ENCODE results near the gene SEMA4B.

SEMA4B gene

GRCh38 chr15:90191344-90191687 lies 9.8 kb upstream of the SEMA4B start:
- no peak overlapping the region for H3K23ac ChIP-seq (ENCODE audit: low read length)
- H3K27me3 ChIP-seq (ENCODE audit: insufficient read depth, low read length, poor library complexity) = no peaks in the 10 kb centered on the region
- no peak overlapping the region for H2BK15ac ChIP-seq (replicated peaks; ENCODE audit: low read depth)
- H3K27ac ChIP-seq (ENCODE audit: low read depth, low read length) = no peak overlapping the region
- no peak overlapping the region for H2BK120ac ChIP-seq (ENCODE audit: low read depth, low read length)
- H3K79me1 ChIP-seq (ENCODE audit: low read length) = no peaks in the 10 kb centered on the region
- WGBS (ENCODE audit: extremely low coverage, insufficient coverage, low lambda C conversion rate) = no CpG with 5 or more reads among the region's 3 CpGs
- no peaks in the 10 kb centered on the region for H3K4me1 ChIP-seq (ENCODE audit: control insufficient read depth, low read depth, low read length)
- no peak overlapping the region for H3K4me3 ChIP-seq (ENCODE audit: low read length)
- no peak overlapping the region for H3K9ac ChIP-seq (ENCODE audit: low read length)
- H2AK5ac ChIP-seq (ENCODE audit: low read length) = no peak overlapping the region
- DNase-seq = no peak
- H3K18ac ChIP-seq (ENCODE audit: low read length) = no peak overlapping the region
- H3K4me2 ChIP-seq (ENCODE audit: low read length) = no peak overlapping the region
- H3K56ac ChIP-seq (ENCODE audit: low read length) = no peak overlapping the region
- no peak overlapping the region for H2BK5ac ChIP-seq (ENCODE audit: low read length)
- no peak overlapping the region for H3K4ac ChIP-seq (ENCODE audit: low read depth, low read length)
- no peaks in the 10 kb centered on the region for H3K79me2 ChIP-seq (ENCODE audit: control insufficient read depth, insufficient read depth, low read length)
- H3K36me3 ChIP-seq (ENCODE audit: control insufficient read depth, insufficient read depth, low read length) = no peaks in the 10 kb centered on the region
- no peak overlapping the region for H4K8ac ChIP-seq (ENCODE audit: low read depth, low read length)
- no peak overlapping the region for H4K5ac ChIP-seq (ENCODE audit: low read length)

GRCh38 chr15:90191794-90192509 lies 9.2 kb upstream of the SEMA4B start:
- no peaks in the 10 kb centered on the region for H3K79me1 ChIP-seq (ENCODE audit: low read length)
- H3K27ac ChIP-seq (ENCODE audit: low read depth, low read length) = no peak overlapping the region
- no peaks in the 10 kb centered on the region for H3K36me3 ChIP-seq (ENCODE audit: control insufficient read depth, insufficient read depth, low read length)
- no peak overlapping the region for H3K56ac ChIP-seq (ENCODE audit: low read length)
- no peak overlapping the region for H2BK5ac ChIP-seq (ENCODE audit: low read length)
- no peaks in the 10 kb centered on the region for H3K4me1 ChIP-seq (ENCODE audit: control insufficient read depth, low read depth, low read length)
- H3K4me2 ChIP-seq (ENCODE audit: low read length) = no peak overlapping the region
- H3K4ac ChIP-seq (ENCODE audit: low read depth, low read length) = no peak overlapping the region
- no peak overlapping the region for H4K8ac ChIP-seq (ENCODE audit: low read depth, low read length)
- H2BK120ac ChIP-seq (ENCODE audit: low read depth, low read length) = no peak overlapping the region
- WGBS (ENCODE audit: extremely low coverage, insufficient coverage, low lambda C conversion rate) = no CpG with 5 or more reads among the region's 7 CpGs
- no peak overlapping the region for H2AK5ac ChIP-seq (ENCODE audit: low read length)
- H4K5ac ChIP-seq (ENCODE audit: low read length) = no peak overlapping the region
- H3K27me3 ChIP-seq (ENCODE audit: insufficient read depth, low read length, poor library complexity) = no peaks in the 10 kb centered on the region
- DNase-seq = no peak
- H3K18ac ChIP-seq (ENCODE audit: low read length) = no peak overlapping the region
- no peak overlapping the region for H2BK15ac ChIP-seq (replicated peaks; ENCODE audit: low read depth)
- no peak overlapping the region for H3K23ac ChIP-seq (ENCODE audit: low read length)
- H3K79me2 ChIP-seq (ENCODE audit: control insufficient read depth, insufficient read depth, low read length) = no peaks in the 10 kb centered on the region
- H3K4me3 ChIP-seq (ENCODE audit: low read length) = no peak overlapping the region
- H3K9ac ChIP-seq (ENCODE audit: low read length) = no peak overlapping the region

- Histone ChIP-seq H3K4me2 (ENCODE audit: low read length) (no peak overlapping the region), H3K23ac (ENCODE audit: low read length) (no peak overlapping the region), H3K4ac (ENCODE audit: low read depth, low read length) (no peak overlapping the region), H2AK5ac (ENCODE audit: low read length) (no peak overlapping the region), H4K5ac (ENCODE audit: low read length) (no peak overlapping the region), H4K8ac (ENCODE audit: low read depth, low read length) (no peak overlapping the region), H2BK120ac (ENCODE audit: low read depth, low read length) (no peak overlapping the region), H3K27me3 (ENCODE audit: insufficient read depth, low read length, poor library complexity) (no peaks in the 10 kb centered on the region), H3K4me1 (ENCODE audit: control insufficient read depth, low read depth, low read length) (no peaks in the 10 kb centered on the region), H3K18ac (ENCODE audit: low read length) (no peak overlapping the region), H3K36me3 (ENCODE audit: control insufficient read depth, insufficient read depth, low read length) (no peaks in the 10 kb centered on the region), H3K79me2 (ENCODE audit: control insufficient read depth, insufficient read depth, low read length) (no peaks in the 10 kb centered on the region), H3K27ac (ENCODE audit: low read depth, low read length) (no peak overlapping the region), H3K9ac (ENCODE audit: low read length) (no peak overlapping the region), H3K56ac (ENCODE audit: low read length) (no peak overlapping the region), H2BK5ac (ENCODE audit: low read length) (no peak overlapping the region), H2BK15ac (replicated peaks; ENCODE audit: low read depth) (no peak overlapping the region), H3K79me1 (ENCODE audit: low read length) (no peaks in the 10 kb centered on the region), H3K4me3 (ENCODE audit: low read length) (no peak overlapping the region)
- WGBS (ENCODE audit: extremely low coverage, insufficient coverage, low lambda C conversion rate) = no CpG with 5 or more reads among the region's 16 CpGs
- no peak for DNase-seq
Measured at GRCh38 chr15:90192961-90193786, 8.0 kb upstream of the SEMA4B start.

- no peak overlapping the region for H2BK5ac ChIP-seq (ENCODE audit: low read length)
- H3K27ac ChIP-seq (ENCODE audit: low read depth, low read length) = no peak overlapping the region
- no peaks in the 10 kb centered on the region for H3K79me2 ChIP-seq (ENCODE audit: control insufficient read depth, insufficient read depth, low read length)
- DNase-seq = no peak
- no peaks in the 10 kb centered on the region for H3K79me1 ChIP-seq (ENCODE audit: low read length)
- no peaks in the 10 kb centered on the region for H3K27me3 ChIP-seq (ENCODE audit: insufficient read depth, low read length, poor library complexity)
- no peak overlapping the region for H3K56ac ChIP-seq (ENCODE audit: low read length)
- no peak overlapping the region for H4K8ac ChIP-seq (ENCODE audit: low read depth, low read length)
- no peak overlapping the region for H3K4me3 ChIP-seq (ENCODE audit: low read length)
- H2BK15ac ChIP-seq (replicated peaks; ENCODE audit: low read depth) = no peak overlapping the region
- H2BK120ac ChIP-seq (ENCODE audit: low read depth, low read length) = no peak overlapping the region
- no peak overlapping the region for H4K5ac ChIP-seq (ENCODE audit: low read length)
- no peak overlapping the region for H3K4me2 ChIP-seq (ENCODE audit: low read length)
- no peak overlapping the region for H3K23ac ChIP-seq (ENCODE audit: low read length)
- WGBS (ENCODE audit: extremely low coverage, insufficient coverage, low lambda C conversion rate) = no CpG with 5 or more reads among the region's 2 CpGs
- H3K9ac ChIP-seq (ENCODE audit: low read length) = no peak overlapping the region
- no peak overlapping the region for H2AK5ac ChIP-seq (ENCODE audit: low read length)
- H3K36me3 ChIP-seq (ENCODE audit: control insufficient read depth, insufficient read depth, low read length) = no peaks in the 10 kb centered on the region
- H3K18ac ChIP-seq (ENCODE audit: low read length) = no peak overlapping the region
- H3K4me1 ChIP-seq (ENCODE audit: control insufficient read depth, low read depth, low read length) = no peaks in the 10 kb centered on the region
- no peak overlapping the region for H3K4ac ChIP-seq (ENCODE audit: low read depth, low read length)
Measured at GRCh38 chr15:90194655-90195054, 6.5 kb upstream of the SEMA4B start.

GRCh38 chr15:90200534-90201129 lies 498 bp upstream of the SEMA4B start:
- H3K9ac ChIP-seq (ENCODE audit: low read length) = peak overlapping the region; percentile 87
- WGBS (ENCODE audit: extremely low coverage, insufficient coverage, low lambda C conversion rate) = no CpG with 5 or more reads among the region's 24 CpGs
- H4K8ac ChIP-seq (ENCODE audit: low read depth, low read length) = peak overlapping the region; percentile 30
- H3K36me3 ChIP-seq (ENCODE audit: control insufficient read depth, insufficient read depth, low read length) = no peaks in the 10 kb centered on the region
- no peak overlapping the region for H2AK5ac ChIP-seq (ENCODE audit: low read length)
- H4K5ac ChIP-seq (ENCODE audit: low read length) = no peak overlapping the region
- H3K4me3 ChIP-seq (ENCODE audit: low read length) = peak overlapping the region; percentile 32
- no peak for DNase-seq
- H3K27me3 ChIP-seq (ENCODE audit: insufficient read depth, low read length, poor library complexity) = no peaks in the 10 kb centered on the region
- H2BK120ac ChIP-seq (ENCODE audit: low read depth, low read length) = no peak overlapping the region
- H3K4me1 ChIP-seq (ENCODE audit: control insufficient read depth, low read depth, low read length) = peaks cover 5% of the 10 kb centered on the region
- peaks cover 7% of the 10 kb centered on the region for H3K79me1 ChIP-seq (ENCODE audit: low read length)
- H3K56ac ChIP-seq (ENCODE audit: low read length) = peak overlapping the region; percentile 88
- no peaks in the 10 kb centered on the region for H3K79me2 ChIP-seq (ENCODE audit: control insufficient read depth, insufficient read depth, low read length)
- no peak overlapping the region for H3K27ac ChIP-seq (ENCODE audit: low read depth, low read length)
- no peak overlapping the region for H3K4ac ChIP-seq (ENCODE audit: low read depth, low read length)
- H3K4me2 ChIP-seq (ENCODE audit: low read length) = peak overlapping the region; percentile 78
- H3K18ac ChIP-seq (ENCODE audit: low read length) = peak overlapping the region; percentile 94
- H2BK5ac ChIP-seq (ENCODE audit: low read length) = no peak overlapping the region
- no peak overlapping the region for H2BK15ac ChIP-seq (replicated peaks; ENCODE audit: low read depth)
- H3K23ac ChIP-seq (ENCODE audit: low read length) = peak overlapping the region; percentile 19
